GM19238 (cell line): ENCODE results near the gene HEPHL1.

ENCODE experiments used
- DNase-seq: peaks from one replicate; pipeline ENCODE4 v3.0.0; 2011; ENCODE audit warnings: low spot score; ENCODE audit not compliant: insufficient read length

Gene HEPHL1

DNA sequence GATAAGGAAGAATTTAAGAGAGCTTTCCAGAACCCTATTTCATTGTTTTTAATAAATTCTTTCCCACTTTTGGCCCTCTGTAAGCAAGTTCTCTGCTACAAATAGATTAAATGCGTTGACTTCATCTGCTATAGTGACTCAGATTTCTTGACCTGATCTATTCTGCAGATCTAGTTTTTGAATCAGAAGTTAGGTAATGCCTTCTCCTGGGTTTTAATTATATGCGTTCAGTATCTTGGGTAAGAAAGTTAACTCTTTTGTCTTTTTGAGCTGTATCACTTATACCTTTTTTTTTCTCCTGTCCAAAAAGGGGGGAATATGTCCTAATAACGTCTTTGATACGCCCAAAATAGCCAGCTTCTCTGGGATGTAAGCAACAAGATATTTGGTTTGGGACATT is 2.4 kb upstream of the HEPHL1 start:
- no peak for DNase-seq

DNA sequence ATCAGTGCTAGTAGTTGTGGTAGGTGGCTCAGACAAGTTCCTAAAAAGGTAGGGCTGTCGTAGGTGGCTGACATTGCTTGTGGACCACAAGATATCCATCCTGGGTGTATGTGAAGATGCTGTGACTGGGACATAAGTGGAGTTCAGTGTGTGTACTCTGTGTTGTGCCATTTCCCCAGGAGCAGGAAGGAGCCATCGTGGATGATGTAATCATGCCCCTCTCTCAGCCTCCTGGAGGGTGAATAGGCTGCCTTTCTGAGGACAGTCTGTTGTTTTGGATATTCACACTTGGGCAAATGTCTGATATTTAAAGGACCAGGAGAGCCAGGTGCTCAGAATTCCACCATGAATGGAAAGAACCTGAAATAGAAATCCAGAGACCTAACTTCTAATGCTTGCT is 2.7 kb downstream of the HEPHL1 start:
- no peak for DNase-seq

- no peak for DNase-seq
Measured at GRCh38 chr11:94024547-94024946, 3.4 kb downstream of the HEPHL1 start.

DNA sequence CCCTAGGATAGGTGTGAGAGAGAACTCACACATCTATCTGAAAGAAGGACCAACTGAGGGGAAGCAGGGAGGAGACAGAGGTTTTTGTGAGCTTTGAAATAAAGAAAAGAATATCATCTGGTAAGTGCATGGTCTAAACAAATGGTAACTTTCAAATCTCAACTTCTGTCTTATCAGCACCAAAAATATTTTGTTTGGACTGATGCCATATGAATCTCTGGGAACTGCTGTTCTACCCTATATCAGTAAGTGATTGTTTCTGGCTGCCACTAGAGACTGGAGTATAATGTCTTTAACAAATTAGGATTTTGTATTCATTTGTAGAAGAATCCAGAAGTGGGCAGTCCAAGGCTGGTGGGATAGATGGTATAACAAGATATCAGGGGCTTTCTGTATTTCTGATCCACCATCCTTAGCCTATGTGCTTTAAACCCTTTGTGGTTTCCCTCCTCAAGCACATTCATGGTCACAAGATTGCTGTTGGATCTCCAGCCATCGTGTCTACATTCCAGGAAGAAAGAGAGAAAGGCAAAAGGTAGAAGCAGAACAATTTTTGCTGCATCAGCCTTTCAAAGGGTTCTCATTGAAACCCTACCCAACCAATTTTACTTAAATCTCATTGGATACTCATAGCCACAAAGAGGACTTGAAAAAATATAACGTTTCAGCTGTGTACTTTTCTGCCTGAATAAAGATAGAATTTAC is 4.7 kb downstream of the HEPHL1 start:
- no peak for DNase-seq

DNA sequence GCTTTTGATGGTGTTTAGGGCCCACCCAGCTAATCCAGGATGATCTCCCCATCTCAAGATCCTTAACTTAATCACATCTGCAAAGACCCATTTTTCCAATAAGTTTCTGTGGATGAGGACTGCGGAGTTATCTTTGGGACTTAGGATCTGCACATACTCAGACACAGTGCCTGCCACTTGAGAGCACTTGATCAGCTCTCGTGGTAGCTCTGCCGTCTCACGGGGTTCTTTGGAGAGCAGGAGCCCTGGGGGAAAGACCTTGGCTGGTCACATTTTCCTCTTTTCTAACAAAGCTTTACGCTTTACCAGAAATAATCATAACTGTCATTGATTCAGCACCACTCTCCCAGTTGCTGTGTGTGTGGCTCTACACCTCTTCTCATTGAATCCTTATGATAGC is 6.1 kb downstream of the HEPHL1 start:
- DNase-seq = no peak

DNA sequence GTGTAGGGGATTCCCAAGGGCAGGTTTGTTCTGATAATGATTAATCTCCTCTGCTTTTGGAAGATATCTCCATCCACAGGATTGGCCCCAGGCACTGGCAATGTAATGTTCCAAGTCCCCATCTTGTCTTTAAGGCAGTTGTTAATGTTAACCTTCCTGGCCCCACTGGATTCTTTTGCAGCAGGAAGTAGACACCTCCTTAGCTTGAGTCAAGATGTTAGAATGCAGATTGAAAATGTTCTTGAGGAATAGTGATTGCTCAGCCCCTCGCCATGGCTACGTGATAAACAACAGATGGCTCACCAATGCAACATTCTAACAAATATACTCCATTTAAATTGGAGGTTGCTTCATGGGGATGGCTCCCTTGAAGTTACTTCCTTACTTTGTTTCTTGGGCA is 7.3 kb downstream of the HEPHL1 start:
- no peak for DNase-seq

DNA sequence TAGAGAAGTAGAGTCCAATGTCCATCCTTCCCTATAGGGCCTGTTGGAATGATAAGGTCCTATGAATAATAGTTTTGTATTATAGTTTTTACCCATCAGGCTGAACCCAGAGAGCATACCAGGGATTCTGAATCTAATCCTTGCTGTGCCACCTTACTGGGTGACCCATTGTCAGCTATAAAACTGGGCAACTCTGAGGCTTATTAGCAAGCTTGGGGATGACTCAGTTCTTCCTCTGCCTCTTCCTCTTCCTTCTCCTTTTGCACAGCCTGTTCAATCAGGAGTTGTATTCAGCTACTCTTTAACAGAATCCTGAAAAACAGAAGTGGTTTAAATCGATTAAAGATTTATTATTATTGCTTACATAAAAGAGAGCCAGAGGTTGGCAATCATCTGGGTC is 8.9 kb downstream of the HEPHL1 start:
- no peak for DNase-seq

DNA sequence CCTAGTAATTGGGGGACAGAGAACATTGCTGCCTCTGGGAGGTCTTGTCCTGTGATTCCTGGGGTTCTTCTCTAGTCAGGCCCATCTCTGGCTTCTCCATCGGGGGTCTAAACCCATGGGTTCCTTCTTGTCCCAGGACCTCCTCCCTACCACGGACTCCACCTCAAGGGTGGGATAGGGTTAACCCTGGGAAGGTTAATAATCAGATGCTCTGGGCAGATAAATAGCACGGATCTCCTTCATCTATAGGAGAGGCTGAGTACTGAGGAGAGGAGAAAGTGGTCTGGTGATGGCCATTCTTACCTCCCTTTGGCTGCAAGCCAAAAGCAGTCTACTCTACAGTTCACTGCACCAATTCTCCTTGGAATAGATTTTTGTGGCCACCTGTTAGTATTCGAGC is 10.5 kb downstream of the HEPHL1 start:
- no peak for DNase-seq

DNA sequence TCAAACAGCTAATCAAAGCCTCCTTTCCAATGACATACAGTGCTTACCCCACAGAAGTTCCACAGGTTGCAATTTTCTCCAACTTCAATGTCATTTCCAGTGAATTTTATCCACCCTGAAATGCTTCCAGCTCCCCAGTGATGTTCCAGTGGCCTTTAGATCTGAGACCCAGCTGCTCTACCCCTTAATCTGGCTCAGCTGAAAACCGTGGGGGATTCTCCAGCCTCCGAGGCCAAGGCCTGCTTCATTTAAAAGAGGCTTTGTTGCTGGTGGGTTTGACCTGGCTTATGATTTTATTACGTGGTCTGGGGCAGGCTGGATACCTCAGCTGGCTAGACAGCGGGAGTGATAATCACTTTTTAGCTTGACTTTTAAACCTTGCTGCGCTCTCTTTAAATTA is 10.9 kb downstream of the HEPHL1 start:
- DNase-seq = no peak

GRCh38 chr11:94032725-94033124 is 11.6 kb downstream of the HEPHL1 start:
- no peak for DNase-seq

- no peak for DNase-seq
Measured at GRCh38 chr11:94034207-94034606, 13.1 kb downstream of the HEPHL1 start.

- DNase-seq = no peak
Measured at GRCh38 chr11:94036096-94036495, 14.9 kb downstream of the HEPHL1 start.

GRCh38 chr11:94043241-94043640 is 22.1 kb downstream of the HEPHL1 start:
- DNase-seq = no peak

- no peak for DNase-seq
Measured at GRCh38 chr11:94046796-94047195, 25.6 kb downstream of the HEPHL1 start.

GRCh38 chr11:94048032-94048709 is 27.0 kb downstream of the HEPHL1 start:
- DNase-seq = no peak

DNA sequence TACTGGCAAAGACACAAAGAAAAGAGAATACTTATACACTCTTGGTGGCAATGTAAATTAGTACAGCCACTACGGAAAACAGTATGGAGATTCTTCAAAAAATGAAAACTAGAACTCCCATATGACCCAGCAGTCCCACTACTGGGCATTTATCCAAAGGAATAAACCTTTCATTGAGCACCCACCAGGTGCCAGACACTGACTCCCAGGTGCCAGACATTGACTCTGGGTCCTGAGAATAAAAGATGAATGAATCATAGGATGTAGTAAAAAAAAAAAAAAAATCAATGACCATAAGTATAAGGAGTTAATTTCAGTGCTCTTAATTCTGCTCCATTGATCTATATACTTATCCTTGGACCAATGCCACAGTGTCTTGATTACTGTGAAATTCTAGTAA is 28.2 kb downstream of the HEPHL1 start:
- DNase-seq = no peak

DNA sequence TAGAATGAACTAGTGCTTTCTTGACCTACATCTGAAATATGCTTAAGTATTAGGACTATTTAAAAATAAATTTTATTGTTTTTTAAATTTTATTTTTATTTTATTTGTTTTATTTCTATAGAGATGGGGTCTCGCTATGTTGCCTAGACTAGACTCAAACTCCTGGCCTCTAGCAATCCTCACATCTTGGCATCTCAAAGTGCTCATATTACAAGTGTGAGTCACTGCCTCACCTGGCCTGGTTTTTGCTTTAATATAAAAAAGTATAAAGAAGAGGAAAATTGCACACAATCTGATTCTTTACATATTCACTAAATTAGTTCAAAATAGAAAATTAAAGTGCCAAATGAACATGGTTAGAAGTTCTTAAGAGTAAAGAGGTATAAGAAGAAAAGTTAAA is 37.5 kb downstream of the HEPHL1 start:
- DNase-seq = no peak

- no peak for DNase-seq
Measured at GRCh38 chr11:94059065-94059464, 37.9 kb downstream of the HEPHL1 start.

DNA sequence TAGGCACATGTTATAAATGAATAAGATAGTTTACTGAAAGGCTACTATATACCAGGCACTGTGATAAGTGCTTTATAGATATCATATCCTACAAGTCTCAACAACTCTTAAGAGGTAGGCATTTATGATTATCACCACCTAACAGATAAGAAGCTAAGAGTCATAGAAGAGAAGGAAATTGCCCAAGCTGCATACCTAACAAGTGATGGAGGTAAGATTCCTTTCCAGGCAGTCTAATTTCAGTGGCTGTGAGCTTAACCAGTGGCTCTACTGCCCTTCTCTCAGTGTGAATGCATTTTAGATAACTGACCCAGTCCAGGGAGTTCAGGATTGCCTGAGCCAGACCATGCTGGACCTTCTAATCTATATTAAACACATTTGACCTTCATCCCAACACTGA is 39.2 kb downstream of the HEPHL1 start:
- no peak for DNase-seq

GRCh38 chr11:94062360-94062759 is 41.2 kb downstream of the HEPHL1 start:
- no peak for DNase-seq

- no peak for DNase-seq
Measured at GRCh38 chr11:94066901-94067429, 45.8 kb downstream of the HEPHL1 start.

DNA sequence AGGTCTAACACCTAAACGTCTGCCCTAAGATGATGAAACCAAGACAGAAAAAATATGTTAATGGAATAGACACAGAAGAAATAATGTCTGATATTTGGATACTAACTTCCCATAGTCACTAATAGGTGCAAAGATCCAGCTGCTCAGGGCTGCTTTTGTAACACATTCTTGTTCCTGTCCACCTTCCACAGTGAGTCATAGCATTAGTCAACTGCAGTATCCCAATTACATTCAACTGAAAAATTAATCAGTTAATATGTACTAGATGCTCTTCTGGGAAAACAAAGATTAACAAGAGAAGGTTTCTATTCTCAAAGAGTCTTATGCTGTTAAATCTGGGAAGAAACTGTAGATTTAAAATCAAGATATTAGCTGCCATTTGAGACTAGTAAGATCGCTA is 47.6 kb downstream of the HEPHL1 start:
- DNase-seq = no peak
